CD14-positive monocyte (primary cell): ENCODE results near the gene CFAP68. TPM values are rescaled to one million over a fixed set of nuclear protein-coding genes. Genes with fewer than 3 reads are reported as not detected.

ENCODE experiments used
- DNase-seq, 3 donors: peaks; one replicate each; pipeline ENCODE4 v3.0.0-alpha.2; 2011 to 2022
- H2AFZ ChIP-seq: 2 replicates; pipeline ENCODE4 v1.6.0; 2012; ENCODE audit warnings: mild to moderate bottlenecking, low read depth, low read length, inconsistent platforms; ENCODE audit not compliant: insufficient read depth, poor library complexity, severe bottlenecking
- H3K27ac ChIP-seq, 2 donors: 1 replicate in 1 of 2; 2 replicates in 1 of 2; pipeline ENCODE4 v1.5.1; 2012 to 2013; ENCODE audit warnings: low read length in 2 of 2, control low read depth in 1 of 2, inconsistent platforms in 1 of 2, low read depth in 1 of 2, mild to moderate bottlenecking in 1 of 2
- H3K27me3 ChIP-seq, 2 donors: one replicate each; pipeline versions ENCODE4 v1.6.0 to v1.6.1; 2011 to 2013; ENCODE audit warnings: low read length in 2 of 2; ENCODE audit not compliant: control insufficient read depth in 2 of 2, insufficient read depth in 2 of 2
- H3K36me3 ChIP-seq, 2 donors: replicated peaks in 1 of 2; 1 replicate in 1 of 2; 2 replicates in 1 of 2; pipeline versions ENCODE4 v1.5.1 to v1.6.1; 2012 to 2013; ENCODE audit warnings: low read length in 2 of 2, control low read depth in 1 of 2, inconsistent platforms in 1 of 2, mild to moderate bottlenecking in 1 of 2; ENCODE audit not compliant: insufficient read depth in 2 of 2, control insufficient read depth in 1 of 2
- H3K4me1 ChIP-seq, 2 donors: 1 replicate in 1 of 2; 2 replicates in 1 of 2; pipeline versions ENCODE4 v1.5.1 to v1.6.1; 2012 to 2013; ENCODE audit warnings: low read length in 2 of 2, control low read depth in 1 of 2, inconsistent platforms in 1 of 2, mild to moderate bottlenecking in 1 of 2, moderate library complexity in 1 of 2; ENCODE audit not compliant: insufficient read depth in 2 of 2, control insufficient read depth in 1 of 2
- H3K4me2 ChIP-seq: replicated peaks from 2 replicates; pipeline ENCODE3; 2012; ENCODE audit warnings: low read length, moderate library complexity, mild to moderate bottlenecking; ENCODE audit not compliant: poor library complexity, severe bottlenecking; ENCODE audit errors: extremely low read depth
- H3K4me3 ChIP-seq, 3 experiments: fragments of 200-600 bp in 1 of 3; sonication (generic) in 1 of 3; replicated peaks in 1 of 3; 1 replicate in 2 of 3; 2 replicates in 1 of 3; pipeline ENCODE4 v1.5.1; 2011 to 2013; ENCODE audit warnings: low read length in 3 of 3, mild to moderate bottlenecking in 3 of 3, control low read depth in 2 of 3, low read depth in 2 of 3, inconsistent platforms in 1 of 3, moderate library complexity in 1 of 3
- H3K79me2 ChIP-seq: 2 replicates; pipeline ENCODE4 v1.6.0; 2012; ENCODE audit warnings: mild to moderate bottlenecking, control low read depth, inconsistent platforms, low read length, moderate library complexity; ENCODE audit not compliant: insufficient read depth
- H3K9ac ChIP-seq: 2 replicates; pipeline ENCODE4 v1.6.0; 2017; ENCODE audit warnings: low read length, mild to moderate bottlenecking; ENCODE audit not compliant: insufficient read depth, poor library complexity, severe bottlenecking
- H3K9me3 ChIP-seq, 2 donors: replicated peaks in 1 of 2; 1 replicate in 1 of 2; 2 replicates in 1 of 2; pipeline versions ENCODE4 v1.5.1 to v1.6.1; 2012 to 2013; ENCODE audit warnings: low read length in 2 of 2, control low read depth in 1 of 2; ENCODE audit not compliant: control insufficient read depth in 1 of 2, insufficient read depth in 1 of 2
- H4K20me1 ChIP-seq: 2 replicates; pipeline ENCODE4 v1.6.0; 2012; ENCODE audit warnings: mild to moderate bottlenecking, low read length, control low read depth, moderate library complexity; ENCODE audit not compliant: insufficient read depth
- H3K27ac Mint-ChIP-seq, 7 donors: one replicate each; pipeline ENCODE4 v1.8.0; 2020; ENCODE audit warnings: mild to moderate bottlenecking in 7 of 7, mixed read lengths in 7 of 7, moderate library complexity in 6 of 7, inconsistent platforms in 2 of 7
- H3K27me3 Mint-ChIP-seq, 3 donors: one replicate each; pipeline ENCODE4 v1.8.0; 2021 to 2022; ENCODE audit warnings: low read depth in 3 of 3, mild to moderate bottlenecking in 3 of 3, mixed read lengths in 3 of 3, moderate library complexity in 3 of 3, inconsistent platforms in 1 of 3
- H3K36me3 Mint-ChIP-seq, 2 donors: one replicate each; pipeline ENCODE4 v1.8.0; 2020; ENCODE audit warnings: mixed read lengths in 2 of 2, inconsistent platforms in 1 of 2, mild to moderate bottlenecking in 1 of 2
- H3K4me1 Mint-ChIP-seq: one replicate; pipeline ENCODE4 v1.8.0; 2020; ENCODE audit warnings: mild to moderate bottlenecking, mixed read lengths
- H3K4me3 Mint-ChIP-seq, 2 donors: one replicate each; pipeline ENCODE4 v1.8.0; 2020; ENCODE audit warnings: mild to moderate bottlenecking in 2 of 2, mixed read lengths in 2 of 2, moderate library complexity in 1 of 2
- H3K9me3 Mint-ChIP-seq, 7 donors: one replicate each; pipeline ENCODE4 v1.8.0; 2020 to 2022; ENCODE audit warnings: mixed read lengths in 7 of 7, mild to moderate bottlenecking in 6 of 7, moderate library complexity in 6 of 7, inconsistent platforms in 2 of 7
- WGBS: methylation state at CpG from one replicate; pipeline ENCODE4 v1.1.5; 2013; ENCODE audit warnings: missing lambda C conversion rate; ENCODE audit not compliant: insufficient coverage; 5-methylcytosine and 5-hydroxymethylcytosine counted together
- intact Hi-C, 2 donors: fragments of 100-400 bp; cut with micrococcal nuclease; formaldehyde crosslinking; loops; one replicate each; pipeline versions ENCODE4 v1.15.0 to v1.15.1; 2023
- polyA plus RNA-seq, 3 donors: library from polyadenylated mRNA; depleted of rRNA in 1 of 3; unstranded in 2 of 3; stranded (reverse) in 1 of 3; fragments of 300-500 nt in 2 of 3; fragments of >200 nt in 1 of 3; fragmentation: Illumina TruSeq in 2 of 3; gene quantifications; 1 replicate in 2 of 3; 2 replicates in 1 of 3; pipeline ENCODE4 v1.2.3, GENCODE V29; 2012 to 2021
- small RNA-seq: library from RNA; depleted of rRNA; stranded (forward); fragments of <200 nt; gene quantifications from one replicate; pipeline ENCODE3, GENCODE V24; 2012; ENCODE audit warnings: low read depth; ENCODE audit not compliant: insufficient read length
- TF ChIP-seq, protein P1 (sequence below): fragments of 200-600 bp; IDR thresholded peaks from one replicate; pipeline ENCODE4 v1.8.0; 2022; ENCODE audit warnings: antibody characterized with exemption, mild to moderate bottlenecking

The CFAP68 gene
- polyA plus RNA-seq, 3 donors = 3.6 to 5.3 (median 5.0) TPM

DNA sequence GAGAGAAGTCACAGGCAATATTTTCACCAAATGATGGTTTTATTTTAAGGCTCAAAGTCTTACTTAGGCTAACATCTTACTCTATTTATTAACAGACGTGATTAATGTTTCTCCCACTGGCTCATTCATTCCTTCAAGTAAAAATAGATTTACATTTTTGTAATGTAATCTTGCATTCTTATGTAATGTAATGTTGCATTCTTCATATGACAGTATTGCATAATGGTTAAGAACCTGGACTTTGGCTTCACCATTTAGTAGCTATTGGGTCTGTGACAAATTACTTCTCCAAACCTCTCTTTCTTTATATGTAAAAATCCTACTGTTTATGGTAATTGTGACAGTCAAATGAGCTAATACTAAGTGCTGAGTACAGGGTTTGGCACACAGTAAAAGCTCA is 54.5 kb downstream of the CFAP68 start:
- peaks cover 0 to 2% of the 10 kb centered on the region in 2 donors for H3K36me3 Mint-ChIP-seq
- no CpG with 5 or more reads among the region's 1 CpG for WGBS
- Histone ChIP-seq H3K4me2 (no peak overlapping the region), H3K4me3 (peak overlapping the region in 1 of 3 experiments; percentile 7), H3K27ac (peak overlapping the region in 1 of 2 donors; percentile 50), H3K4me1 (peaks cover 53 to 64% of the 10 kb centered on the region in 2 donors), H4K20me1 (no peaks in the 10 kb centered on the region), H3K9ac (no peak overlapping the region), H3K9me3 (no peaks in the 10 kb centered on the region), H3K36me3 (no peaks in the 10 kb centered on the region), H3K79me2 (no peaks in the 10 kb centered on the region), H3K27me3 (no peaks in the 10 kb centered on the region), H2AFZ (no peak overlapping the region)
- peak; percentile 37 to 71 (median 61) for DNase-seq
- no peaks in the 10 kb centered on the region for H3K9me3 Mint-ChIP-seq
- H3K27ac Mint-ChIP-seq = peak overlapping the region in 4 of 7 donors; percentile 37 to 86 (median 68)
- TF ChIP-seq, protein P1, sequence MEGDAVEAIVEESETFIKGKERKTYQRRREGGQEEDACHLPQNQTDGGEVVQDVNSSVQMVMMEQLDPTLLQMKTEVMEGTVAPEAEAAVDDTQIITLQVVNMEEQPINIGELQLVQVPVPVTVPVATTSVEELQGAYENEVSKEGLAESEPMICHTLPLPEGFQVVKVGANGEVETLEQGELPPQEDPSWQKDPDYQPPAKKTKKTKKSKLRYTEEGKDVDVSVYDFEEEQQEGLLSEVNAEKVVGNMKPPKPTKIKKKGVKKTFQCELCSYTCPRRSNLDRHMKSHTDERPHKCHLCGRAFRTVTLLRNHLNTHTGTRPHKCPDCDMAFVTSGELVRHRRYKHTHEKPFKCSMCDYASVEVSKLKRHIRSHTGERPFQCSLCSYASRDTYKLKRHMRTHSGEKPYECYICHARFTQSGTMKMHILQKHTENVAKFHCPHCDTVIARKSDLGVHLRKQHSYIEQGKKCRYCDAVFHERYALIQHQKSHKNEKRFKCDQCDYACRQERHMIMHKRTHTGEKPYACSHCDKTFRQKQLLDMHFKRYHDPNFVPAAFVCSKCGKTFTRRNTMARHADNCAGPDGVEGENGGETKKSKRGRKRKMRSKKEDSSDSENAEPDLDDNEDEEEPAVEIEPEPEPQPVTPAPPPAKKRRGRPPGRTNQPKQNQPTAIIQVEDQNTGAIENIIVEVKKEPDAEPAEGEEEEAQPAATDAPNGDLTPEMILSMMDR = no peak
- peaks cover 0 to 3% (median 2%) of the 10 kb centered on the region in 3 donors for H3K27me3 Mint-ChIP-seq
- intact Hi-C loops = loop anchor here in 1 of 2 donors (5.0 to 10.0 kb wide), 3 partner anchors 48 to 221 kb away; partner anchors contain the start of gene DLAT
- H3K4me3 Mint-ChIP-seq = no peak overlapping the region
- H3K4me1 Mint-ChIP-seq = peaks cover 49% of the 10 kb centered on the region

DNA sequence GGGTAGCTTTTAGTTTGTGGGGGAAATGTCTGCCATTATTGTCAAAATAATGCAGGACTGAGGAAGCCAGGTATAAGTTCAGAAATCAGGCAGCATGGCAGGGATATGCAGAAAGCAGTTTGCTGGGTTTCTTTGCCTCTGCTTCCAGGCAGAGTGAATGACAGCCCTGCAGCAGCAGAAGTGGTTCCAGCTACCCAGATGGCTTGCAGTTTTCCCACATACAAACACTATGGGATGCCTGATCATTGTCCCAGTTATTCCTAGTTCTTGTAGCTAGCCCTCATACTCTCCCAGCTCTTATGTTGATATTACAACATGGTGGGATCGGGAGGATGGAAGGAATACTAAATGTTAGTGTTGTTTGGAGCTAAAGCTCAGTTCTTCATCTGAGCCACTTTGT is 55.0 kb downstream of the CFAP68 start:
- Histone ChIP-seq H3K9ac (no peak overlapping the region), H3K4me3 (peak overlapping the region in 1 of 3 experiments; percentile 7), H3K4me1 (peaks cover 57 to 68% of the 10 kb centered on the region in 2 donors), H4K20me1 (no peaks in the 10 kb centered on the region), H3K4me2 (no peak overlapping the region), H3K27me3 (no peaks in the 10 kb centered on the region), H2AFZ (no peak overlapping the region), H3K79me2 (no peaks in the 10 kb centered on the region), H3K27ac (peak overlapping the region; percentile 11 to 50), H3K9me3 (no peaks in the 10 kb centered on the region), H3K36me3 (no peaks in the 10 kb centered on the region)
- Mint-ChIP-seq H3K27ac (peak overlapping the region in 5 of 7 donors; percentile 19 to 86 (median 61)), H3K36me3 (peaks cover 0 to 2% of the 10 kb centered on the region in 2 donors), H3K9me3 (no peaks in the 10 kb centered on the region), H3K4me3 (no peak overlapping the region), H3K4me1 (peaks cover 53% of the 10 kb centered on the region), H3K27me3 (peaks cover 0 to 3% (median 2%) of the 10 kb centered on the region in 3 donors)
- intact Hi-C loops = loop anchor here in 1 of 2 donors (5.0 to 10.0 kb wide), 3 partner anchors 48 to 220 kb away; partner anchors contain the start of gene DLAT
- no peak for DNase-seq
- TF ChIP-seq, protein P1 = no peak
- WGBS = no CpG with 5 or more reads among the region's 1 CpG

Small RNA genes lying within 50 kb of the gene (small RNA-seq; reads per million reads assigned to genes)
- gene C11orf52 = not detected
- gene GNG5P3 = not detected
- not detected for gene RNA5SP351
- gene RPL37AP8 = not detected

Other genes with a start within 250 kb of the CFAP68 start
- gene PPP2R1B, start 113.2 kb upstream of the CFAP68 start, polyA plus RNA-seq = 10 to 100 TPM in 2 of 3 donors, 1 to 10 TPM in 1; 5.4 to 16.9 (median 11.2) TPM
- gene ALG9, start 8.0 kb upstream of the CFAP68 start, polyA plus RNA-seq = 1 to 10 TPM; 7.4 to 7.9 (median 7.8) TPM
- gene FDXACB1, start 376 bp upstream of the CFAP68 start, polyA plus RNA-seq = 1 to 10 TPM; 1.9 to 2.3 (median 2.0) TPM
- not detected for gene CRYAB, start 32.2 kb downstream of the CFAP68 start, polyA plus RNA-seq
- not detected for gene HSPB2, start 33.2 kb downstream of the CFAP68 start, polyA plus RNA-seq
- not detected for gene C11orf52, start 39.4 kb downstream of the CFAP68 start, polyA plus RNA-seq
- gene DIXDC1, start 57.8 kb downstream of the CFAP68 start, polyA plus RNA-seq = under 1 TPM in 2 of 3 donors, not detected in 1; 0.07 to 0.17 TPM
- gene DLAT, start 145.9 kb downstream of the CFAP68 start, polyA plus RNA-seq = 10 to 100 TPM in 2 of 3 donors, 1 to 10 TPM in 1; 5.8 to 14.6 (median 11.5) TPM
- gene PIH1D2, start 194.5 kb downstream of the CFAP68 start, polyA plus RNA-seq = not detected
- gene NKAPD1, start 194.8 kb downstream of the CFAP68 start, polyA plus RNA-seq = 1 to 10 TPM; 5.3 to 9.4 (median 7.7) TPM
- gene TIMM8B, start 207.2 kb downstream of the CFAP68 start, polyA plus RNA-seq = 100 to 1,000 TPM in 2 of 3 donors, 10 to 100 TPM in 1; 27.9 to 160 (median 143) TPM
- 100 to 1,000 TPM in 2 of 3 donors, 10 to 100 TPM in 1; 60.4 to 270 (median 270) TPM for gene SDHD, start 207.3 kb downstream of the CFAP68 start, polyA plus RNA-seq